Vagina (tissue), 2 donors: Measurements from ENCODE around the gene ZNF184. TPM values are rescaled to one million over a fixed set of nuclear protein-coding genes. Genes with fewer than 3 reads are reported as not detected.

Experiments
- DNase-seq, 2 donors: peaks; one replicate each; pipeline ENCODE4 v3.0.0-alpha.2; 2017; ENCODE audit errors: extremely low spot score in 2 of 2
- H3K27ac ChIP-seq: fragments of 200-600 bp; sonication (generic); one replicate; pipeline ENCODE4 v1.5.1; 2019
- H3K27me3 ChIP-seq: fragments of 200-600 bp; sonication (generic); one replicate; pipeline ENCODE4 v1.5.1; 2019
- H3K36me3 ChIP-seq, 2 donors: fragments of 200-600 bp; sonication (generic); one replicate each; pipeline ENCODE4 v1.5.1; 2017 to 2019
- H3K4me1 ChIP-seq: fragments of 200-600 bp; sonication (generic); one replicate; pipeline ENCODE4 v1.5.1; 2019
- H3K4me3 ChIP-seq, 2 donors: fragments of 200-600 bp; sonication (generic); 1 replicate in 1 of 2; 2 replicates in 1 of 2; pipeline ENCODE4 v1.5.1; 2016 to 2019
- H3K9me3 ChIP-seq: fragments of 200-600 bp; sonication (generic); one replicate; pipeline ENCODE4 v1.5.1; 2019
- POLR2A ChIP-seq, 2 donors: fragments of 450-650 bp; IDR thresholded peaks; one replicate each; pipeline ENCODE4 v1.6.1; 2017; ENCODE audit warnings: antibody characterized with exemption in 2 of 2, mild to moderate bottlenecking in 2 of 2, moderate library complexity in 2 of 2
- POLR2AphosphoS5 ChIP-seq, 2 donors: sonication (generic); formaldehyde crosslinking; IDR thresholded peaks; one replicate each; pipeline ENCODE4 v1.9.0; 2017; ENCODE audit warnings: antibody characterized with exemption in 2 of 2, mild to moderate bottlenecking in 2 of 2, low read depth in 1 of 2; ENCODE audit not compliant: insufficient read depth in 1 of 2
- intact Hi-C: fragments of 100-400 bp; cut with DNase I; formaldehyde crosslinking; loops from one replicate; pipeline ENCODE4 v1.15.1; 2023
- total RNA-seq: library from RNA; depleted of rRNA; stranded (reverse); fragments of >200 nt; gene quantifications from one replicate; pipeline ENCODE4 v1.2.3, GENCODE V29; 2016
- TF ChIP-seq, protein P1 (sequence below), 3 experiments: fragments of 450-650 bp in 2 of 3; fragments of 200-600 bp in 1 of 3; sonication (generic) in 1 of 3; IDR thresholded peaks; one replicate each; pipeline ENCODE4 v1.5.1; 2017 to 2019; ENCODE audit warnings: antibody characterized with exemption in 3 of 3, mild to moderate bottlenecking in 2 of 3, moderate library complexity in 2 of 3

ZNF184 gene
- total RNA-seq, 1 donor from 2014 or later: 4.4 TPM

- Histone ChIP-seq H3K36me3 (no peaks in the 10 kb centered on the region), H3K27ac (no peak overlapping the region), H3K9me3 (no peaks in the 10 kb centered on the region), H3K4me1 (no peaks in the 10 kb centered on the region), H3K27me3 (no peaks in the 10 kb centered on the region), H3K4me3 (no peak overlapping the region)
- DNase-seq: no peak
- intact Hi-C loops: no loop called here
- TF ChIP-seq, protein P1, sequence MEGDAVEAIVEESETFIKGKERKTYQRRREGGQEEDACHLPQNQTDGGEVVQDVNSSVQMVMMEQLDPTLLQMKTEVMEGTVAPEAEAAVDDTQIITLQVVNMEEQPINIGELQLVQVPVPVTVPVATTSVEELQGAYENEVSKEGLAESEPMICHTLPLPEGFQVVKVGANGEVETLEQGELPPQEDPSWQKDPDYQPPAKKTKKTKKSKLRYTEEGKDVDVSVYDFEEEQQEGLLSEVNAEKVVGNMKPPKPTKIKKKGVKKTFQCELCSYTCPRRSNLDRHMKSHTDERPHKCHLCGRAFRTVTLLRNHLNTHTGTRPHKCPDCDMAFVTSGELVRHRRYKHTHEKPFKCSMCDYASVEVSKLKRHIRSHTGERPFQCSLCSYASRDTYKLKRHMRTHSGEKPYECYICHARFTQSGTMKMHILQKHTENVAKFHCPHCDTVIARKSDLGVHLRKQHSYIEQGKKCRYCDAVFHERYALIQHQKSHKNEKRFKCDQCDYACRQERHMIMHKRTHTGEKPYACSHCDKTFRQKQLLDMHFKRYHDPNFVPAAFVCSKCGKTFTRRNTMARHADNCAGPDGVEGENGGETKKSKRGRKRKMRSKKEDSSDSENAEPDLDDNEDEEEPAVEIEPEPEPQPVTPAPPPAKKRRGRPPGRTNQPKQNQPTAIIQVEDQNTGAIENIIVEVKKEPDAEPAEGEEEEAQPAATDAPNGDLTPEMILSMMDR (IDR thresholded peaks at IDR 0.05): no peak
- TF ChIP-seq POLR2A (IDR thresholded peaks at IDR 0.05) (no peak), POLR2AphosphoS5 (IDR thresholded peaks at IDR 0.05; ENCODE audit: insufficient read depth in 1 of 2, low read depth in 1 of 2) (no peak)
These were observed 50.1 kb downstream of the ZNF184 start for GRCh38 chr6:27422651-27423332.

DNA sequence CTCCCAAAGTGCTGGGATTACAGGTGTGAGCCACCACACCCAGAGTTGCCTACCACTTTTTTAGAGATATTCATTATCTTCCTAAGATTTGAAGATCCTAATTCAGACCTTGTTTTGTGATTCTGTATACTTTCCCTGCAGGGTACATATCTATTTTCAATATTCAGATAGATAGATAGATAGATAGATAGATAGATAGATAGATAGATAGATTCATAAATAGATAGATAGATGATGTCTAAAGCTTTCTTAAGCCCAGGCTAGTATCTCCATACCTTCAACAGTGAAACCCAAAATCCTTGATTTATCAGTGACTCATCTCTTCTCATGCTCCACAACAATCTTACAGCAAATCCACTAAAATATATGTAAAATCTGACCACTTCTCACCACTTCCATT lies 53.5 kb downstream of the ZNF184 start:
- Histone ChIP-seq H3K27ac (no peak overlapping the region), H3K9me3 (no peaks in the 10 kb centered on the region), H3K36me3 (no peaks in the 10 kb centered on the region), H3K4me3 (no peak overlapping the region), H3K27me3 (no peaks in the 10 kb centered on the region), H3K4me1 (no peaks in the 10 kb centered on the region)
- intact Hi-C loops: no loop called here
- TF ChIP-seq, protein P1 (IDR thresholded peaks at IDR 0.05): no peak
- TF ChIP-seq POLR2AphosphoS5 (IDR thresholded peaks at IDR 0.05; ENCODE audit: insufficient read depth in 1 of 2, low read depth in 1 of 2) (no peak), POLR2A (IDR thresholded peaks at IDR 0.05) (no peak)
- no peak for DNase-seq

DNA sequence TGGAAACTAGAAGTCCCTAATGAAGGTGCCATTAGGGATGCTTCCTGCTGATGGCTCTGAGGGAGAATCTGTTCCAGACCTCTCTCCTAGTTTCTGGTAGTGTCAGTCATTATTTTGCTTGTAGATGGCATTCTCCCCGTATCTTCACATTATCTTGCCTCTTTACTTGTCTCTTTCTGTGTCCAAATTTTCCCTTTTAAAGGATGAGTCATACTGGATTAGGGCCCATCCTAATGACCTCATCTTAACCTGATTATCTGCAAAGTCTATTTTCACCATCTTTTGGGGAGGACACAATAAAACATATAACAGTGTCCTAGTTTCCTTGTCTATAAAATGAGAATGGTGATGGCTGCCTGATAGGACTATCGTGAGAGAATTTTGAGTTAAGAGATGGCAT lies 57.0 kb downstream of the ZNF184 start:
- Histone ChIP-seq H3K9me3 (no peaks in the 10 kb centered on the region), H3K4me3 (no peak overlapping the region), H3K36me3 (no peaks in the 10 kb centered on the region), H3K4me1 (no peaks in the 10 kb centered on the region), H3K27ac (no peak overlapping the region), H3K27me3 (no peaks in the 10 kb centered on the region)
- intact Hi-C loops: no loop called here
- TF ChIP-seq POLR2A (IDR thresholded peaks at IDR 0.05): no peak
- no peak for TF ChIP-seq POLR2AphosphoS5 (IDR thresholded peaks at IDR 0.05; ENCODE audit: insufficient read depth in 1 of 2, low read depth in 1 of 2)
- TF ChIP-seq, protein P1 (IDR thresholded peaks at IDR 0.05): no peak
- no peak for DNase-seq

DNA sequence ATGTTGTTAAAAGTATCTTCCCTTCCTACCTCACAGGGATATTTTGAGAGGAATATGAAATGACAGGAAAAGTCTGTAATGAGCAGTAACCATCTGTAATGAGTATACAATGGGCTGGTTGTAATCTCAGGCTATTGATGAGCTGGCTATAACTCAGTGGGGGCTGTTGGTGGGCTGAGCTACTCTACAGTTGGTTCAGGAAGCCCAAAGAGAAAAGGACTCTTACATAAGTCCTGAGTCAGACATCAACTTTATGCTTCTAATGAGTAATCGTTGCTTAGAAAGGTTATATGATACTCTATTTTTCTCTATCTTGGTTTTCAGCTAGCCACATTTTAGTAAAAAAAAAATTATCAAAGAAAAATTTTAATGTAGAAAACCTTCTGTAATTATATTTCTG lies 57.9 kb downstream of the ZNF184 start:
- no peaks in the 10 kb centered on the region for H3K4me1 ChIP-seq
- H3K36me3 ChIP-seq: no peaks in the 10 kb centered on the region
- no peak overlapping the region for H3K4me3 ChIP-seq
- no peaks in the 10 kb centered on the region for H3K27me3 ChIP-seq
- H3K27ac ChIP-seq: no peak overlapping the region
- no peak for DNase-seq
- H3K9me3 ChIP-seq: no peaks in the 10 kb centered on the region
- intact Hi-C loops: no loop called here
- TF ChIP-seq POLR2AphosphoS5 (IDR thresholded peaks at IDR 0.05; ENCODE audit: insufficient read depth in 1 of 2, low read depth in 1 of 2) (no peak), POLR2A (IDR thresholded peaks at IDR 0.05) (no peak)
- TF ChIP-seq, protein P1 (IDR thresholded peaks at IDR 0.05): no peak

DNA sequence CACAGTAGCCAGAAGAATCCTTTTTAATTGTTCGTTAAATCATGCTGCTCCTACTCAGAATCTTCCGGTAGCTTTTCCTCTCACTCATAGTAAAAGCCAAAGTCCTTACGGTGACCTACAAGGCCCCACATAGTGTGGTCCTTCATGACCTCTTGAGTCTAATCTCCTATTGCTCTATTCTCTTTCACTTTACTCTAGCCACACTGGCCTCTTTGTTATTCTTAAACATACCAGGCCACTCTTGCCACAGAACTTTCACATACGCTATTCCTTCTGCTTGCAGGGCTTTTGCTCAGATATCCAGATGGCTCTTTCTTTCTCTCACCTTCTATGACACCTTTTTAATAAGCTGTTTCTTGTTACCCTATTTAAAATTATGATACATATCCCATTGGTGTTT lies 58.6 kb downstream of the ZNF184 start:
- no peak overlapping the region for H3K27ac ChIP-seq
- TF ChIP-seq, protein P1 (IDR thresholded peaks at IDR 0.05): no peak
- TF ChIP-seq POLR2AphosphoS5 (IDR thresholded peaks at IDR 0.05; ENCODE audit: insufficient read depth in 1 of 2, low read depth in 1 of 2) (no peak), POLR2A (IDR thresholded peaks at IDR 0.05) (no peak)
- H3K4me1 ChIP-seq: no peaks in the 10 kb centered on the region
- H3K27me3 ChIP-seq: no peaks in the 10 kb centered on the region
- H3K4me3 ChIP-seq: no peak overlapping the region
- intact Hi-C loops: no loop called here
- H3K36me3 ChIP-seq: no peaks in the 10 kb centered on the region
- no peak for DNase-seq
- H3K9me3 ChIP-seq: no peaks in the 10 kb centered on the region
